Tibial nerve (tissue), 4 donors: Measurements from ENCODE around the gene MCM3AP. TPM values are rescaled to one million over a fixed set of nuclear protein-coding genes. Genes with fewer than 3 reads are reported as not detected.
A peak's percentile ranks its signal among the peaks of the same experiment; 100 is the strongest.

Experiments used
- DNase-seq, 2 donors: peaks; one replicate each; pipeline ENCODE4 v3.0.0-alpha.2; 2019; ENCODE audit warnings: low spot score in 2 of 2
- H3K27ac ChIP-seq, 4 donors: fragments of 200-600 bp; sonication (generic) in 3 of 4; one replicate each; pipeline ENCODE4 v1.5.1; 2017 to 2019; ENCODE audit warnings: mild to moderate bottlenecking in 1 of 4
- H3K27me3 ChIP-seq, 2 donors: fragments of 200-600 bp; sonication (generic) in 1 of 2; one replicate each; pipeline versions ENCODE4 v1.5.1 to v1.6.0; 2017 to 2019
- H3K36me3 ChIP-seq, 3 donors: fragments of 200-600 bp; sonication (generic); one replicate each; pipeline ENCODE4 v1.5.1; 2018 to 2019
- H3K4me1 ChIP-seq, 4 donors: fragments of 200-600 bp; sonication (generic) in 3 of 4; one replicate each; pipeline ENCODE4 v1.5.1; 2017 to 2019
- H3K4me3 ChIP-seq, 4 donors: fragments of 200-600 bp; sonication (generic) in 3 of 4; one replicate each; pipeline ENCODE4 v1.5.1; 2017 to 2019; ENCODE audit warnings: mild to moderate bottlenecking in 1 of 4, moderate library complexity in 1 of 4
- H3K9me3 ChIP-seq, 4 donors: fragments of 200-600 bp; sonication (generic) in 3 of 4; one replicate each; pipeline ENCODE4 v1.5.1; 2017 to 2019
- EP300 ChIP-seq, 2 donors: sonication (generic); formaldehyde crosslinking; IDR thresholded peaks; one replicate each; pipeline ENCODE4 v1.6.1; 2017; ENCODE audit warnings: antibody characterized with exemption in 2 of 2, mild to moderate bottlenecking in 1 of 2
- POLR2A ChIP-seq, 2 donors: fragments of 450-650 bp; IDR thresholded peaks; one replicate each; pipeline ENCODE4 v1.6.1; 2017; ENCODE audit warnings: antibody characterized with exemption in 2 of 2, mild to moderate bottlenecking in 2 of 2, moderate library complexity in 2 of 2
- WGBS, 2 donors: methylation state at CpG; one replicate each; pipeline ENCODE4 v1.1.5; 2018; 5-methylcytosine and 5-hydroxymethylcytosine counted together
- total RNA-seq, 4 donors: library from RNA; depleted of rRNA; stranded (reverse); fragments of >200 nt; gene quantifications; one replicate each; pipeline ENCODE4 v1.1.0, GENCODE V29; 2016
- TF ChIP-seq, protein P1 (sequence below), 5 experiments: fragments of 200-600 bp in 3 of 5; fragments of 450-650 bp in 2 of 5; sonication (generic) in 3 of 5; IDR thresholded peaks; one replicate each; pipeline ENCODE4 v1.5.1; 2016 to 2019; ENCODE audit warnings: antibody characterized with exemption in 5 of 5, mild to moderate bottlenecking in 3 of 5, moderate library complexity in 2 of 5

MCM3AP gene
- total RNA-seq, 4 donors from 2014 or later: 112 to 180 (median 146) TPM

DNA sequence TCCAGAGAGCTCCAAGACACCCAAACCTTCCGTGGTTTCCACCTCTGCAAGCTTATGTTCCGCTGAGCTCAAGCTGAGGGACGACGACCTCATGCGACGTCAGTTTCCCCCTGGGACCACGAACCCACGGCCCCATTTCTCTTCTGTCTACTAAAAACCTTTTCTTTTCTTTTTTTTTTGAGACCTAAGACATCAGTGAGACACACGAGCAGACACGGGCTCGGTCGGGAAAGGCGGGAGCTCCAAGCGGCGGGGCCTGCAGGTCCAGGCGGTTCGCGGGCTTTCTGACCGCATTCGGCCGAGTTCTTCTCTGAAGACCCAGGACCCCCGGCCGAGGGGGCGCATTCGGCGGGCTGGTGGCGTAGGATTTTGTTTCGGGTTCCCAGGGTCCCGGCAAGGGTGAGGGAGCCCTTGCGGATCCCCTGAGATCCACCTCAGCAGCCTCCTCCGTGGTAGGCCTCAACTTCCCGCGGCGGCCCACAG is 37.9 kb upstream of the MCM3AP start:
- peak overlapping the region in 3 of 4 donors; percentile 15 to 95 (median 95) for H3K27ac ChIP-seq
- DNase-seq: no peak
- H3K36me3 ChIP-seq: peaks cover 0 to 11% (median 0%) of the 10 kb centered on the region in 3 donors
- H3K27me3 ChIP-seq: no peaks in the 10 kb centered on the region
- TF ChIP-seq, protein P1, sequence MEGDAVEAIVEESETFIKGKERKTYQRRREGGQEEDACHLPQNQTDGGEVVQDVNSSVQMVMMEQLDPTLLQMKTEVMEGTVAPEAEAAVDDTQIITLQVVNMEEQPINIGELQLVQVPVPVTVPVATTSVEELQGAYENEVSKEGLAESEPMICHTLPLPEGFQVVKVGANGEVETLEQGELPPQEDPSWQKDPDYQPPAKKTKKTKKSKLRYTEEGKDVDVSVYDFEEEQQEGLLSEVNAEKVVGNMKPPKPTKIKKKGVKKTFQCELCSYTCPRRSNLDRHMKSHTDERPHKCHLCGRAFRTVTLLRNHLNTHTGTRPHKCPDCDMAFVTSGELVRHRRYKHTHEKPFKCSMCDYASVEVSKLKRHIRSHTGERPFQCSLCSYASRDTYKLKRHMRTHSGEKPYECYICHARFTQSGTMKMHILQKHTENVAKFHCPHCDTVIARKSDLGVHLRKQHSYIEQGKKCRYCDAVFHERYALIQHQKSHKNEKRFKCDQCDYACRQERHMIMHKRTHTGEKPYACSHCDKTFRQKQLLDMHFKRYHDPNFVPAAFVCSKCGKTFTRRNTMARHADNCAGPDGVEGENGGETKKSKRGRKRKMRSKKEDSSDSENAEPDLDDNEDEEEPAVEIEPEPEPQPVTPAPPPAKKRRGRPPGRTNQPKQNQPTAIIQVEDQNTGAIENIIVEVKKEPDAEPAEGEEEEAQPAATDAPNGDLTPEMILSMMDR (IDR thresholded peaks at IDR 0.05): no peak
- no peak for TF ChIP-seq EP300 (IDR thresholded peaks at IDR 0.05)
- TF ChIP-seq POLR2A (IDR thresholded peaks at IDR 0.05): no peak
- whole genome bisulfite sequencing, 2 donors: 0% methylated on average over 29 to 31 of the region's 34 CpGs
- H3K4me1 ChIP-seq: peaks cover 0 to 29% (median 9%) of the 10 kb centered on the region in 4 donors
- H3K9me3 ChIP-seq: no peaks in the 10 kb centered on the region
- H3K4me3 ChIP-seq: peak overlapping the region; percentile 83 to 100 (median 92)

DNA sequence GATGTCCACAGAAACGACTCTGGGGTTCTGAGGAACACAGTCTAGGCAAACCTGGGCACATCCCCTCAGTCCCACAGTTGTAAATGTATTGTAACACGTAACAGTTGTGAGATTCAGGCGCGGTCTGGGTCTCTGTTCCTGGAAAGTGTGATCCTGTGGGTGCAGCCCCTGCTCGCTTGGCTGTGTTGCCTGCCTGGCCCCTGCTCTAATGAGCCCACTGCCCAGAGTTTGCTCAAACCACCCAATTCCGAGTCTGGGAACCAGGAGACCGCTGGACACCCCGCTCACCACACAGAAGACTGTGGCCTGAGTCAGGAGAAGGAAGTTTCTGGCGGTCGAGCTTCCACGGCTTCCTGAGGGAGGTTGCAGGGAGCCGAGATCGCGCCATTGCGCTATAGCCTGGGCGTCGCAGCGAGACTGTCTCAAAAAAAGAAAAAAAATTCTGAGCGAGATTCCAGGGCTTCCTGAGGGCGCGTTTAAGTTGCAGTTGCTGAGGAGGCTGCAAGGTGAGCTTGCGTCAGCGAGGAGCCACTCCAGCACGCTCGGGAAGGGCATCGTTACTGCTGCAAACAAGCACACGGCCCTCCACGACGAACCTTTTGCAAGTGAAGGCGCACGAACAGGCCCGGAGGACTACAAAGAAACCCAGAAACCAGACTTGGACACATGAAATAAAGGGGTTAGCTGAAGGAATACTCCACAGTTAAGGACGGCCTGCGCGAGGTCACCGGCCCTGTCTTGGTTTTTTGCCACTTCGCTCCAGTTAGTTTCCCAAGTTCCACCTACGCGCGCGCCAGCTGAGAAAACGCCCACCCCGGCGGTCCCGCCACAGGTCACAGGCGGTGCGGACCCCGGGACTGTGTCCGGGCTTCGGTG is 37.2 kb upstream of the MCM3AP start:
- H3K27ac ChIP-seq: peak overlapping the region in 2 of 4 donors; percentile 95
- DNase-seq: no peak
- H3K4me3 ChIP-seq: peak overlapping the region; percentile 83 to 100 (median 92)
- WGBS, 2 donors: 4 to 5% methylated on average over 45 to 50 of the region's 50 CpGs
- H3K9me3 ChIP-seq: no peaks in the 10 kb centered on the region
- H3K27me3 ChIP-seq: no peaks in the 10 kb centered on the region
- peaks cover 0 to 29% (median 9%) of the 10 kb centered on the region in 4 donors for H3K4me1 ChIP-seq
- peaks cover 0 to 4% (median 0%) of the 10 kb centered on the region in 3 donors for H3K36me3 ChIP-seq
- no peak for TF ChIP-seq POLR2A (IDR thresholded peaks at IDR 0.05)
- no peak for TF ChIP-seq EP300 (IDR thresholded peaks at IDR 0.05)
- TF ChIP-seq, protein P1 (IDR thresholded peaks at IDR 0.05): no peak

DNA sequence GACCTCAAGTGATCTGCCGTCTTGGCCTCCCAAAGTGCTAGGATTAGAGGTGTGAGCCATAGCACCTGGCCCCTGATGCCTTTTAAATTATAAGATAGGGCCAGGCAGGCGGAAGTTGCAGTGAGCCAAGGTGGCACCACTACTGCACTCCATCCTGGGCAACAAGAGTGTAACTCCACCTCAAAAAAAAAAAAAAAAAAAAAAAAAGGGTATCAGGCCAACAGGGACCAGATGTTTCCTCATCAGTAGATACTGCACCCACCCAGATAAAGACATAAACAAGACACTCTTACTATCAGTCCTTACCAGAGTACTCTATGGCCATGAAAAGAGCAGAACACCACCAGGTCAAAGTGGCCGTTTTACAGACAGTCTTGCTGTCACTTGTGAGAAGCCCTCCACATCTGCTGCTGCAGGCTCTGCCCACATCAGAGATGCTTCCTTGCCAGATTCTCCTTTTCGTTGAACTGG is 35.0 kb upstream of the MCM3AP start:
- H3K4me3 ChIP-seq: no peak overlapping the region
- H3K27ac ChIP-seq: no peak overlapping the region
- peaks cover 0 to 20% (median 9%) of the 10 kb centered on the region in 4 donors for H3K4me1 ChIP-seq
- 60 to 64% methylated on average over 4 of the region's 4 CpGs for WGBS, 2 donors
- H3K27me3 ChIP-seq: no peaks in the 10 kb centered on the region
- no peak for TF ChIP-seq EP300 (IDR thresholded peaks at IDR 0.05)
- TF ChIP-seq, protein P1 (IDR thresholded peaks at IDR 0.05): no peak
- TF ChIP-seq POLR2A (IDR thresholded peaks at IDR 0.05): no peak
- no peaks in the 10 kb centered on the region for H3K9me3 ChIP-seq
- no peak for DNase-seq
- peaks cover 0 to 4% (median 0%) of the 10 kb centered on the region in 3 donors for H3K36me3 ChIP-seq

DNA sequence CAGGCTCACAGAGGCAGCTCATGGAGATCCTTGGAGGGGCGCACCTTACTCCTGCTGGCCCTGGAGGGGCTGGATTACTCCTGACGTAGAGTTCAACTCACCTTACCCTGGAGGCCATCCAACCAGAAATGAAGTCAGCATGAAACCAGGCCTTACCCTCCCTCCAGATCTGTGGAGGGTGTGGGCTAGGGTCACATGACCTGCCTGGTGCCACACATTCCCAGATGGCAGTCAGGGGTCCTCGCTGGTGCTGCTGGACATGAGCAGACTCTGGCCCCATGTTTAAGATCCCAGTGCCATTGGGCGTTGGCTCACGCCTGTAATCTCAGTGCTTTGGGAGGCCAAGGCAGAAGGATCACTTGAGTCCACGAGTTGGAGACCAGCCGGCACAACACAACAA is 33.8 kb upstream of the MCM3AP start:
- DNase-seq: no peak
- TF ChIP-seq, protein P1 (IDR thresholded peaks at IDR 0.05): no peak
- TF ChIP-seq POLR2A (IDR thresholded peaks at IDR 0.05) (no peak), EP300 (IDR thresholded peaks at IDR 0.05) (no peak)

DNA sequence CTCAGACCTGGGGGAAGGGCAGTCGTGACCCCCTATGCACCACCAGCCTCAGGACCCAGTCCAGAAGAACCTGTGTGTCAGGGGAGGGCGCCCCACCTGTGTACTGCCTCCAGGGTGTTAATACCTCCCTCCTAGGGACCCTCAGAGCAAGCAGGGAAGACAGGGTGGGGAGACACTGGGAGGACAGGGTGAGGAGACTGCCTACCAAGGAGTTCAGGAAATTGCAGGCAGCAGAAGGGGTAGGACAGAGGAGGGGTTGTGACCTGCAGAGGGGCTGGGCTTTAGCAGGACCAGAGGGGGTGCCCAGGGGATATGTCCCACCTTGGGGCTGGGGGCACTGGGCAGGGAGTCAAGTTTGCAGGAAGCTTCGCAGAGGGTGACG is 33.0 kb upstream of the MCM3AP start:
- Histone ChIP-seq H3K4me3 (no peak overlapping the region), H3K27ac (no peak overlapping the region), H3K4me1 (peaks cover 0 to 16% (median 9%) of the 10 kb centered on the region in 4 donors), H3K36me3 (peaks cover 0 to 16% (median 0%) of the 10 kb centered on the region in 3 donors), H3K9me3 (no peaks in the 10 kb centered on the region), H3K27me3 (no peaks in the 10 kb centered on the region)
- DNase-seq: no peak
- TF ChIP-seq EP300 (IDR thresholded peaks at IDR 0.05) (no peak), POLR2A (IDR thresholded peaks at IDR 0.05) (no peak)
- TF ChIP-seq, protein P1 (IDR thresholded peaks at IDR 0.05): no peak
- WGBS, 2 donors: 71 to 90% methylated on average over 4 of the region's 4 CpGs

More for the DNA sequence above, 33.8 kb upstream of the MCM3AP start:
- Histone ChIP-seq H3K9me3 (no peaks in the 10 kb centered on the region), H3K27ac (no peak overlapping the region), H3K27me3 (no peaks in the 10 kb centered on the region), H3K4me1 (peaks cover 0 to 16% (median 9%) of the 10 kb centered on the region in 4 donors), H3K4me3 (no peak overlapping the region), H3K36me3 (peaks cover 0 to 16% (median 0%) of the 10 kb centered on the region in 3 donors)
- WGBS, 2 donors: 96% methylated on average over 5 to 7 of the region's 7 CpGs
